Large intestine (tissue), 3 donors: ENCODE data around the gene DES. TPM values are rescaled to one million over a fixed set of nuclear protein-coding genes. Genes with fewer than 3 reads are reported as not detected.

Experiments
- DNase-seq, 2 donors: peaks; one replicate each; pipeline versions ENCODE4 v3.0.0 to v3.0.0-alpha.2; 2013
- H3K27ac ChIP-seq: one replicate; pipeline ENCODE4 v1.5.1; 2013; ENCODE audit warnings: low read length
- H3K27me3 ChIP-seq: 2 replicates; pipeline ENCODE4 v1.6.1; 2013; ENCODE audit warnings: low read length; ENCODE audit not compliant: control insufficient read depth, insufficient read depth
- H3K36me3 ChIP-seq: 2 replicates; pipeline ENCODE4 v1.6.1; 2013; ENCODE audit warnings: low read length; ENCODE audit not compliant: control insufficient read depth, insufficient read depth
- H3K4me1 ChIP-seq: one replicate; pipeline ENCODE4 v1.6.1; 2013; ENCODE audit warnings: low read length; ENCODE audit not compliant: control insufficient read depth, insufficient read depth
- H3K4me3 ChIP-seq: one replicate; pipeline ENCODE4 v1.5.1; 2013; ENCODE audit warnings: low read length
- H3K9me3 ChIP-seq: one replicate; pipeline ENCODE4 v1.6.1; 2013; ENCODE audit warnings: mild to moderate bottlenecking, low read depth, low read length, moderate library complexity; ENCODE audit not compliant: control insufficient read depth
- WGBS: methylation state at CpG from one replicate; pipeline ENCODE4 v1.1.5; 2013; ENCODE audit warnings: low lambda C conversion rate; ENCODE audit not compliant: insufficient coverage; 5-methylcytosine and 5-hydroxymethylcytosine counted together
- polyA plus RNA-seq: library from polyadenylated mRNA; unstranded; fragments of 120-200 nt; gene quantifications from one replicate; pipeline ENCODE4 v1.2.1, GENCODE V29; 2013

The DES gene
- polyA plus RNA-seq, 1 donor = 429 TPM

DNA sequence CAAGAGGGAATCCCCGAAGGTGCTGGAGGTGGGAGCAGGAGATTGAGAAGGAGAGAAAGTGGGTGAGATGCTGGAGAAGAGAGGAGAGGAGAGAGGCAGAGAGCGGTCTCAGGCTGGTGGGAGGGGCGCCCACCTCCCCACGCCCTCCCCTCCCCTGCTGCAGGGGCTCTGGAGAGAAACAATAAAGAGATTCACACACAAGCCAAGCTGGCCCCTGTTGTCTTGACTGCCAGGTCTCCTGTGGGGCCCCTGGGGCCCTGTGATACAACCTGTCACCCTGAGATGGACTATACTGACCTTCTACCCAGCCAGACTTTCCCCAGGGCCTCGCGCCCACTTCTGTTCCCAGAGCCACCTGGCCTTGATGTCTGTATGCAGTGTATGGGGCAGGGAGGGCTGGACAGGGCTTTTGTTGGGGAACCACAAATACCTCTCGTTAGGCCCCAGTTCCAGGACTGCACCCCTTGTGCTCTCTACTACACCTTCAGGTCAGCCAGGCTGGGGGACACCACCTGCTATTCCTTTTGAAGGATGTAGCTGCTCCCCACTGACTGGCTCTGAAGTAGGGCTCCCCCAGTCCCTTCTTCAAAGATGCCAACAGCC, 8.5 kb downstream of the DES start:
- Histone ChIP-seq H3K4me1 (no peaks in the 10 kb centered on the region), H3K27ac (no peak overlapping the region), H3K9me3 (no peaks in the 10 kb centered on the region), H3K4me3 (no peak overlapping the region), H3K27me3 (peaks cover 16% of the 10 kb centered on the region), H3K36me3 (no peaks in the 10 kb centered on the region)
- no peak for DNase-seq
- WGBS = no CpG with 5 or more reads among the region's 7 CpGs

DNA sequence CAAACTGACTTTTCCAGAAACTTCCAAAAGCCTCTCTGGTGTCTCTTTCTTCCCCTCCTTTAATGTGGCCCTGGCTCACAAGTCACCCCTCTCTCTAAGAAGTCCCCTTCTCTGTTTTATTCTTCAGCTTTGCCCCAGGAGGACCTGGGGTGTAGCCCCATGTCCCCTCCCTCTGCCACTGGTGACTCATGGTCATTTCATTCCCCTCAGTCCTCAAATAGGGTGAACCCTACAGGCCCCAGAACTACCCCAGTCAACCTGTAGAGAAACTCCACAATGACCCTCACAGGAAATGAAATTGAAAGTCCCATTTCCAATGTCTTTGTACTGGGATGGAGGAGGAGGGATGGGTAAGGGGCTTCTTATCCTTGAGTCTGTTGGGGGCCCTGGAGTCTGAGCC, 10.3 kb downstream of the DES start:
- H3K36me3 ChIP-seq = no peaks in the 10 kb centered on the region
- H3K27ac ChIP-seq = no peak overlapping the region
- no peaks in the 10 kb centered on the region for H3K4me1 ChIP-seq
- no peak for DNase-seq
- no peak overlapping the region for H3K4me3 ChIP-seq
- H3K9me3 ChIP-seq = no peaks in the 10 kb centered on the region
- peaks cover 17% of the 10 kb centered on the region for H3K27me3 ChIP-seq

DNA sequence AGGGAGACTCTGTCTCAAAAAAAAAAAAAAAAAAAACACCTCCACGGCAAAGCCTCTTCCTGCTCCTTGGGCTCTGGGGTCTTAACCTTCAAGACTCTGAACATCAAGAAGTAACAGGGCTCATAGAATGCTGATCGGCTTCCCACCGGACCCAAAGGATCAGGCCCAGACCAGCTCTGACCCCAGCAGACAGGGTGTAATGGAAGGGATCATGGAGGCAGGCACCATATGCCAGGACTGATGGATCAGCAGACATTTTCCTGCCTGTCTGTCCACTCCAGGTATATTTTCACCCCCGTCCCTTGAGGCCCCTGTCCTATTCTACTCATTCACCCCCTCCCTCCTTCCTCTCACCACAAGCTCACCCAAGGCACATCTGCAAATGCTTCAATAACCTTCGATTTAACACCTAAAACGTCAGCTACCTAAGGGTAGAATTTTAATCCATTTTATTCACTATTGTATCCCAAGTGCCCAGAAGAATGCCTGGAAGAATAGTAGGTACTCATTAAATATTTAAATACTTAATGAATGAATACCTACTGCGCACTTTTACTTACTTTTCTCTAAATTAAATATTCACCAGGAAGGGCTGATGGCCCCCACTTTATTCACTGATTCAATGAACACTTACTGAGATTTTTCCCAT, 11.9 kb downstream of the DES start:
- DNase-seq = no peak
- Histone ChIP-seq H3K27ac (peak overlapping the region; percentile 20), H3K4me1 (peaks cover 3% of the 10 kb centered on the region), H3K9me3 (peaks cover 4% of the 10 kb centered on the region), H3K4me3 (no peak overlapping the region), H3K36me3 (no peaks in the 10 kb centered on the region), H3K27me3 (peaks cover 30% of the 10 kb centered on the region)
- 67% methylated on average over 1 of the region's 7 CpGs for WGBS

DNA sequence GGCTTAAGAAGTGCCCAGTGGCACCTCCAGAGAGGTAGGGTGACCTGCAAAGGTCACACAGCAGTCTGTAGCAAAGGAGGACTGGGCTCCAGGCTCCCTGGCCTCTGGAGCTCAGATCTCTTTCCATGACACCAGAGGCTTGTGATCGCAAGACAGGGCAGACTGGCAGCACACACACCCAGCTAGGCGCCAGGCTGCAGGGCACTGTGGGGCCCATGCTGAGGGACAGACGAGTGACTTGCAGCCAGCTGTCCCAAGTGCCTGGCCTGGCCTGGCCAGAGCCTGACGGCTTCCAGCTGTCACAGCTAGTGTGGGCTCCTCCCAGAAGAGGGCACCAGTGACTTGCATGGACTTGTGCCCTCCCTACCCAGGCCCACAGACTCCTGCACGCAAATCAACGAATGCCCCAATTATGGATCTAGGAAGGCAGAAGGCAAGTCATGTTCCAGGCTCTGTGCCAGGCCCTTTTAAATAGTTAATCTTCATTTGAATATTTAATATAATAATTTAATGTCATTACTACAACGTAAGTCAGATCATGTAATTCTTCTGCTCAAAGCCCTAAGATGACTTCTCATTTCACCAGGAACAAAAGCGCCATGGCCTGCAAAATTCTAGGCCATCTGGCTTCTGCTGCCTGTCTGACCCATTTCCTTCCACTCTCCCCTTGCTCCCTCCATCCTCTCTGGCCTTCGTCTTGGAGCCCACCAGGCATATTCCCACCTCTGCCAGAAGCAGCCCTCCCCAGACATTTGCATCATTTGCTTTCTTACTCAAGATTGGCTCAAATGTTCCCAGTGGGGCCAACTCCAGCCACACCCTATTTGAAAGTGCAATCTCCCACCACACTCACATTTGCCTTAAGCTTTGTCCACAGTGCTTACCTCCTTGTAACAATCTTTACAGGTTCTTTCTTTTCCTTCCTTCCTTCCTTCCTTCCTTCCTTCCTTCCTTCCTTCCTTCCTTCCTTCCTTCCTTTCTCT, 12.7 kb downstream of the DES start:
- H3K9me3 ChIP-seq = peaks cover 4% of the 10 kb centered on the region
- H3K36me3 ChIP-seq = no peaks in the 10 kb centered on the region
- peaks cover 31% of the 10 kb centered on the region for H3K27me3 ChIP-seq
- peaks cover 3% of the 10 kb centered on the region for H3K4me1 ChIP-seq
- no peak overlapping the region for H3K4me3 ChIP-seq
- no peak for DNase-seq
- peak overlapping the region; percentile 20 for H3K27ac ChIP-seq
- WGBS = no CpG with 5 or more reads among the region's 9 CpGs

DNA sequence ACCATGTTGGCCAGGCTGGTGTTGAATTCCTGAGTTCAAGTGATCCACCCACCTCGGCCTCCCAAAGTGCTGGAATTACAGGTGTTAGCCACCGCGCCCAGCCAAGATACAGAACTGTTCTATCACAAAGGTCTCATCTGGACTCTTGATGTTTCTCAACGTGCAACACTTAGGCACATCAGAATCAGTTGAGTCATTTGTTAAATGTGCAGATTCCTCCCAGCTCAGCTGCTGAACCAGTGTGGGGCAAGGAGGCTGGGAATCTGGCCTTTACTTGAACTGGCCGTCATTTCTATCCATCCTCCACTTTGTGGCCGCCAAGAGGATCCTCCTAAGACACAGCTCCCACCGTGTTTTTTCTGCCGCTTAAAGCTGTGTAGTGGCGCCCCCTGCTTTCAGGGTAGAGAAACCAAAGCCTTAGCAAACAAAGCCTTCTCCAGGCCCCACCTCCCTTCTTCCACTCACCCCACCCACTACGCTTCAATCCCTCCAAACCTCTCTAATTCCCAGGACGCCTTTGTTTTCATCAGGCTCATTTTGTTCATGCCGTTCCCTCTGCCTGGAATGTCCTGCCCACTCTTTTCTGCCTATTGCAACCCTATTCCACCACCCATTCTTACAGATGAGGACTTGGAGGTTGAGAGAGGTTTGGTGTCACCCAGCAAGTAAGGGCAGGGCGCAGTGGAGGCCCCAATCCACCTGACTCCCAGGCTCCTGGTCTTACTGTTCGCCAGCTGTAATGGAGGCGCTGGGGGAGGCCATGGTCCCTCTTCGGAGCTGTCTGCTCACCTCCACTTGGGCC, 15.7 kb downstream of the DES start:
- Histone ChIP-seq H3K36me3 (no peaks in the 10 kb centered on the region), H3K4me1 (peaks cover 3% of the 10 kb centered on the region), H3K27ac (no peak overlapping the region), H3K4me3 (no peak overlapping the region), H3K27me3 (peaks cover 35% of the 10 kb centered on the region), H3K9me3 (peaks cover 4% of the 10 kb centered on the region)
- DNase-seq = no peak
- no CpG with 5 or more reads among the region's 16 CpGs for WGBS

DNA sequence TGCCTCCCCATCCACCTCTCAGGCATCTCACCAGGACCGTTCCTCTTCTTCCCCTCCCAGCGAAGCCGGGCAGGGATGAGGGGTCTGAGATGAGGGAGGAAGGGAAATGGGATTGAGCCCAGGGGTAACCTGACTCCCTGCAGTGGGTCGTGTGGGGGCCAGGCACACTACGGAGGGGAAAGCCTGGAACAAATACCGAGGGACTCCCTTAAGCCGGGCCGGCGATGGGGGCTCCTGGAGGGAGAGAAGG, 16.2 kb downstream of the DES start:
- peaks cover 40% of the 10 kb centered on the region for H3K27me3 ChIP-seq
- no peaks in the 10 kb centered on the region for H3K36me3 ChIP-seq
- no peak overlapping the region for H3K27ac ChIP-seq

GRCh38 chr2:219434718-219435525, 16.7 kb downstream of the DES start, which contains the start of gene SPEG:
Gene SPEG (plus strand): TSS chr2:219434843. CDS start chr2:219434978, 135 bp downstream.
- H3K9me3 ChIP-seq = peaks cover 4% of the 10 kb centered on the region
- H3K36me3 ChIP-seq = no peaks in the 10 kb centered on the region
- peaks cover 44% of the 10 kb centered on the region for H3K27me3 ChIP-seq
- H3K4me1 ChIP-seq = peaks cover 3% of the 10 kb centered on the region
- WGBS = no CpG with 5 or more reads among the region's 77 CpGs
- H3K4me3 ChIP-seq = no peak within 1 kb of the TSS
- no peak within 1 kb of the TSS for H3K27ac ChIP-seq
- no peak for DNase-seq

More for the DNA sequence above, 16.2 kb downstream of the DES start:
- H3K4me3 ChIP-seq = no peak overlapping the region
- DNase-seq = no peak
- H3K9me3 ChIP-seq = peaks cover 4% of the 10 kb centered on the region
- no CpG with 5 or more reads among the region's 9 CpGs for WGBS
- H3K4me1 ChIP-seq = peaks cover 3% of the 10 kb centered on the region

DNA sequence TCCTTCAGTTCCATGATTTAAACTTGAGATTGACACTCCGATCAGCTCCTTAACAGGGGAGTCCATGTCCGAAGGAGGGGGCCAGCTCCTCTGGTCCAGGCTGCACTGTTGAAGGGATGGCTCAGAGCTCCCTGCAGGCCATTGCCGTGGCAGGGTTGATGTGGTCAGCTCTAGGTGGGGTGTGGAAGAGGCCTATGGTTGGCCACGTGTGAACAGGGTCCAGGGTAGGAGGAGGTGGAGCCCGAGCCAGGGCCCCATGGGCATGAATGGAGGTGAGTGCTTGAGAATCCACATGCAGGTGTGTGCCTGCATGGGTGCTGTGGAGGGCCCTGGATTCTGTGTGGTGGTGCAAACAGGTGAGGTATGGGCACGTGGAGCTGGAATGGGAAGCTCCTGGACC, 17.5 kb downstream of the DES start:
- Histone ChIP-seq H3K27me3 (peaks cover 50% of the 10 kb centered on the region), H3K27ac (no peak overlapping the region), H3K36me3 (no peaks in the 10 kb centered on the region), H3K4me1 (peaks cover 3% of the 10 kb centered on the region), H3K9me3 (peaks cover 4% of the 10 kb centered on the region), H3K4me3 (no peak overlapping the region)
- no CpG with 5 or more reads among the region's 6 CpGs for WGBS
- DNase-seq = no peak

GRCh38 chr2:219436491-219436890, 18.3 kb downstream of the DES start:
- H3K36me3 ChIP-seq = no peaks in the 10 kb centered on the region
- peaks cover 8% of the 10 kb centered on the region for H3K4me1 ChIP-seq
- H3K9me3 ChIP-seq = peaks cover 4% of the 10 kb centered on the region
- no CpG with 5 or more reads among the region's 5 CpGs for WGBS
- no peak overlapping the region for H3K4me3 ChIP-seq
- no peak for DNase-seq
- H3K27me3 ChIP-seq = peaks cover 58% of the 10 kb centered on the region
- no peak overlapping the region for H3K27ac ChIP-seq
